ENCODE results near the gene WDR27.

GRCh38 chr6:169619650-169620049 is 82.2 kb downstream of the WDR27 start:
- TF ChIP-seq RAD21 (IDR thresholded peaks at IDR 0.05; ENCODE audit: low read depth) (no peak), EP300 (IDR thresholded peaks at IDR 0.05; ENCODE audit: borderline replicate concordance) (no peak), CEBPB (IDR thresholded peaks at IDR 0.05) (no peak), TAF1 (IDR thresholded peaks at IDR 0.05; ENCODE audit: low read depth) (no peak), ZBTB7A (IDR thresholded peaks at IDR 0.05; ENCODE audit: low read depth) (no peak), REST (IDR thresholded peaks at IDR 0.05; ENCODE audit: low read depth) (no peak), TCF12 (IDR thresholded peaks at IDR 0.05; ENCODE audit: low read depth) (no peak), USF1 (IDR thresholded peaks at IDR 0.05) (no peak), NFIC (IDR thresholded peaks at IDR 0.05) (no peak)
